Stimulated activated naive B cell treated with anti-CD40 and anti-IgM and Interleukin-4, amounts not matched to agents 10 μg/mL and 1 μg/mL and 100 μg/mL, for 72 hours (primary cell): Measurements from ENCODE around the gene AP1G2.

Source experiments
- ATAC-seq, 2 donors: fragments of 150-1000 bp; cut with Tn5 transposase; replicated peaks; 2 replicates each; pipeline ENCODE4 v1.10.0; 2021; ENCODE audit warnings: moderate library complexity in 1 of 2
- DNase-seq: peaks from one replicate; pipeline ENCODE4 v3.0.0; 2021
- H3K27ac Mint-ChIP-seq: one replicate; pipeline ENCODE4 v1.8.0; 2022; ENCODE audit warnings: mild to moderate bottlenecking, mixed read lengths
- H3K27me3 Mint-ChIP-seq, 2 donors: one replicate each; pipeline ENCODE4 v1.8.0; 2022; ENCODE audit warnings: mixed read lengths in 2 of 2
- H3K36me3 Mint-ChIP-seq, 2 donors: one replicate each; pipeline ENCODE4 v1.8.0; 2022; ENCODE audit warnings: mixed read lengths in 2 of 2, mild to moderate bottlenecking in 1 of 2
- H3K4me1 Mint-ChIP-seq, 2 donors: one replicate each; pipeline ENCODE4 v1.8.0; 2022; ENCODE audit warnings: mixed read lengths in 2 of 2, mild to moderate bottlenecking in 1 of 2
- H3K4me3 Mint-ChIP-seq, 2 donors: one replicate each; pipeline ENCODE4 v1.8.0; 2022; ENCODE audit warnings: mild to moderate bottlenecking in 2 of 2, mixed read lengths in 2 of 2, moderate library complexity in 1 of 2
- H3K9me3 Mint-ChIP-seq, 2 donors: one replicate each; pipeline ENCODE4 v1.8.0; 2022; ENCODE audit warnings: mixed read lengths in 2 of 2, mild to moderate bottlenecking in 1 of 2

The AP1G2 gene

GRCh38 chr14:23522643-23523198, 44.9 kb downstream of the AP1G2 start:
- no peak overlapping the region for H3K4me3 Mint-ChIP-seq
- H3K36me3 Mint-ChIP-seq: peaks cover 6 to 15% of the 10 kb centered on the region in 2 donors
- H3K27ac Mint-ChIP-seq: peak overlapping the region; percentile 2
- no peak for DNase-seq
- ATAC-seq: no peak
- no peaks in the 10 kb centered on the region for H3K4me1 Mint-ChIP-seq
- no peaks in the 10 kb centered on the region for H3K9me3 Mint-ChIP-seq
- no peaks in the 10 kb centered on the region for H3K27me3 Mint-ChIP-seq

- Mint-ChIP-seq H3K4me3 (no peak overlapping the region), H3K27ac (no peak overlapping the region), H3K9me3 (no peaks in the 10 kb centered on the region), H3K4me1 (no peaks in the 10 kb centered on the region), H3K36me3 (peaks cover 6 to 11% of the 10 kb centered on the region in 2 donors), H3K27me3 (no peaks in the 10 kb centered on the region)
- ATAC-seq (no peak), DNase-seq (no peak)
These were observed 45.6 kb downstream of the AP1G2 start for GRCh38 chr14:23521785-23522640.

GRCh38 chr14:23520899-23521533, 46.6 kb downstream of the AP1G2 start:
- H3K27ac Mint-ChIP-seq: no peak overlapping the region
- no peak overlapping the region for H3K4me3 Mint-ChIP-seq
- H3K27me3 Mint-ChIP-seq: no peaks in the 10 kb centered on the region
- ATAC-seq: no peak
- H3K36me3 Mint-ChIP-seq: peaks cover 6 to 14% of the 10 kb centered on the region in 2 donors
- no peaks in the 10 kb centered on the region for H3K9me3 Mint-ChIP-seq
- no peaks in the 10 kb centered on the region for H3K4me1 Mint-ChIP-seq
- no peak for DNase-seq

- no peak overlapping the region for H3K27ac Mint-ChIP-seq
- H3K9me3 Mint-ChIP-seq: no peaks in the 10 kb centered on the region
These were observed 48.9 kb downstream of the AP1G2 start for GRCh38 chr14:23518709-23519108.

GRCh38 chr14:23517650-23518326, 49.8 kb downstream of the AP1G2 start:
- peaks cover 8 to 30% of the 10 kb centered on the region in 2 donors for H3K36me3 Mint-ChIP-seq
- no peak overlapping the region for H3K27ac Mint-ChIP-seq
- H3K4me1 Mint-ChIP-seq: no peaks in the 10 kb centered on the region
- DNase-seq (no peak), ATAC-seq (no peak)
- no peak overlapping the region for H3K4me3 Mint-ChIP-seq
- no peaks in the 10 kb centered on the region for H3K9me3 Mint-ChIP-seq
- no peaks in the 10 kb centered on the region for H3K27me3 Mint-ChIP-seq

More at GRCh38 chr14:23518709-23519108, 48.9 kb downstream of the AP1G2 start:
- Mint-ChIP-seq H3K4me3 (no peak overlapping the region), H3K4me1 (no peaks in the 10 kb centered on the region), H3K36me3 (peaks cover 6 to 25% of the 10 kb centered on the region in 2 donors), H3K27me3 (no peaks in the 10 kb centered on the region)
- DNase-seq (no peak), ATAC-seq (no peak)

GRCh38 chr14:23514644-23514957, 53.0 kb downstream of the AP1G2 start:
- Mint-ChIP-seq H3K4me3 (no peak overlapping the region), H3K36me3 (peaks cover 8 to 34% of the 10 kb centered on the region in 2 donors), H3K9me3 (no peaks in the 10 kb centered on the region), H3K27me3 (no peaks in the 10 kb centered on the region), H3K27ac (no peak overlapping the region), H3K4me1 (peaks cover 4 to 6% of the 10 kb centered on the region in 2 donors)
- ATAC-seq: no peak
- no peak for DNase-seq

GRCh38 chr14:23513818-23514643, 53.6 kb downstream of the AP1G2 start:
- Mint-ChIP-seq H3K4me1 (peaks cover 4 to 6% of the 10 kb centered on the region in 2 donors), H3K36me3 (peaks cover 8 to 36% of the 10 kb centered on the region in 2 donors), H3K4me3 (no peak overlapping the region), H3K27me3 (no peaks in the 10 kb centered on the region), H3K9me3 (no peaks in the 10 kb centered on the region), H3K27ac (no peak overlapping the region)
- ATAC-seq (no peak), DNase-seq (no peak)

- Mint-ChIP-seq H3K4me1 (peaks cover 4 to 6% of the 10 kb centered on the region in 2 donors), H3K36me3 (peaks cover 8 to 36% of the 10 kb centered on the region in 2 donors), H3K9me3 (no peaks in the 10 kb centered on the region), H3K27me3 (no peaks in the 10 kb centered on the region), H3K4me3 (no peak overlapping the region), H3K27ac (no peak overlapping the region)
- ATAC-seq (no peak), DNase-seq (no peak)
These were observed 54.4 kb downstream of the AP1G2 start for GRCh38 chr14:23513005-23513817.

GRCh38 chr14:23512156-23512555, 55.4 kb downstream of the AP1G2 start:
- H3K4me1 Mint-ChIP-seq: peaks cover 4 to 6% of the 10 kb centered on the region in 2 donors
- no peak overlapping the region for H3K27ac Mint-ChIP-seq
- no peaks in the 10 kb centered on the region for H3K9me3 Mint-ChIP-seq
- DNase-seq: no peak
- H3K27me3 Mint-ChIP-seq: no peaks in the 10 kb centered on the region
- H3K4me3 Mint-ChIP-seq: peak overlapping the region; percentile 10 to 48
- no peak for ATAC-seq
- peaks cover 8 to 36% of the 10 kb centered on the region in 2 donors for H3K36me3 Mint-ChIP-seq
